Endothelial cell of umbilical vein (primary cell): ENCODE measurements around the gene ADARB2. TPM values are rescaled to one million over a fixed set of nuclear protein-coding genes. Genes with fewer than 3 reads are reported as not detected.

Source experiments
- BruUV-seq: library from RNA; stranded (reverse); fragments of 400-500 nt; replicated peaks from 2 replicates; lab custom pipeline; 2021; lab: Mats Ljungman, UMichigan
- CTCF ChIA-PET: fragments of 300-600, 350-600 bp; sonication (Branson Sonifier 250); formaldehyde crosslinking; loops from one replicate; lab custom pipeline; 2021; ENCODE audit warnings: antibody characterized with exemption, inconsistent platforms; lab: Charles Lee
- POLR2A ChIA-PET: fragments of 300-600, 350-600 bp; sonication (Branson Sonifier 250); formaldehyde crosslinking; loops from one replicate; lab custom pipeline; 2021; ENCODE audit warnings: antibody characterized with exemption, inconsistent platforms; lab: Charles Lee
- DNase-seq: peaks from one replicate; pipeline ENCODE4 v3.0.0-alpha.2; 2011; ENCODE audit warnings: low read depth, low spot score
- FAIRE-seq: peaks from 2 replicates; lab custom pipeline; 2011; peaks lifted over from hg19 to GRCh38; lab: Jason Lieb, UNC
- H2AFZ ChIP-seq: 2 replicates; pipeline ENCODE4 v1.6.0; 2012; ENCODE audit warnings: low read depth, low read length, control low read depth, inconsistent platforms
- H3K27ac ChIP-seq: 2 replicates; pipeline ENCODE4 v1.5.1; 2011; ENCODE audit warnings: low read depth, mild to moderate bottlenecking, control low read depth, low read length, moderate library complexity; ENCODE audit not compliant: insufficient read depth
- H3K27me3 ChIP-seq, 2 experiments: 2 replicates each; pipeline versions ENCODE4 v1.6.0 to v1.6.1; 2011; ENCODE audit warnings: low read length in 2 of 2, mixed read lengths in 1 of 2; ENCODE audit not compliant: control insufficient read depth in 2 of 2, insufficient read depth in 2 of 2
- H3K36me3 ChIP-seq, 2 experiments: 2 replicates in 1 of 2; 3 replicates in 1 of 2; pipeline ENCODE4 v1.5.1; 2011; ENCODE audit warnings: low read length in 2 of 2, mild to moderate bottlenecking in 1 of 2, moderate library complexity in 1 of 2; ENCODE audit not compliant: control insufficient read depth in 2 of 2, insufficient read depth in 2 of 2; ENCODE audit errors: extremely low read depth in 1 of 2
- H3K4me1 ChIP-seq: 3 replicates; pipeline ENCODE4 v1.5.1; 2011; ENCODE audit warnings: mild to moderate bottlenecking, low read length; ENCODE audit not compliant: control insufficient read depth, insufficient read depth; ENCODE audit errors: extremely low read depth
- H3K4me2 ChIP-seq: 2 replicates; pipeline ENCODE4 v1.6.1; 2011; ENCODE audit warnings: low read length, control low read depth, mixed read lengths; ENCODE audit not compliant: insufficient read depth
- H3K4me3 ChIP-seq, 3 experiments: fragments of 200-600 bp in 1 of 3; sonication (generic), shearing (Covaris generic) in 1 of 3; replicated peaks in 1 of 3; 2 replicates each; pipeline ENCODE4 v1.5.1; 2011 to 2016; ENCODE audit warnings: control low read depth in 3 of 3, low read length in 3 of 3, mild to moderate bottlenecking in 2 of 3, inconsistent platforms in 1 of 3, low read depth in 1 of 3, moderate library complexity in 1 of 3; ENCODE audit not compliant: insufficient read depth in 1 of 3
- H3K79me2 ChIP-seq: 2 replicates; pipeline ENCODE4 v1.6.0; 2012; ENCODE audit warnings: low read length, inconsistent platforms; ENCODE audit not compliant: control insufficient read depth, insufficient read depth
- H3K9ac ChIP-seq: replicated peaks from 2 replicates; pipeline ENCODE3; 2011; ENCODE audit warnings: low read length, control low read depth; ENCODE audit not compliant: insufficient read depth; ENCODE audit errors: extremely low read depth
- H3K9me1 ChIP-seq: replicated peaks from 3 replicates; pipeline ENCODE4 v1.6.0; 2011; ENCODE audit warnings: mild to moderate bottlenecking, low read length; ENCODE audit not compliant: control insufficient read depth, insufficient read depth; ENCODE audit errors: extremely low read depth
- H3K9me3 ChIP-seq: replicated peaks from 2 replicates; pipeline ENCODE4 v1.5.1; 2012; ENCODE audit warnings: low read length, inconsistent platforms; ENCODE audit not compliant: control insufficient read depth, insufficient read depth
- H4K20me1 ChIP-seq: replicated peaks from 2 replicates; pipeline ENCODE3; 2011; ENCODE audit warnings: mild to moderate bottlenecking, low read length; ENCODE audit not compliant: control insufficient read depth, insufficient read depth; ENCODE audit errors: extremely low read depth
- CTCF ChIP-seq, 2 donors: IDR thresholded peaks; 1 replicate in 1 of 2; 2 replicates in 1 of 2; pipeline ENCODE4 v1.5.1; 2011; ENCODE audit warnings: low read length in 2 of 2, mild to moderate bottlenecking in 2 of 2, moderate library complexity in 2 of 2, control low read depth in 1 of 2, inconsistent platforms in 1 of 2, low read depth in 1 of 2; ENCODE audit not compliant: insufficient read depth in 1 of 2; ENCODE audit errors: extremely low read depth in 1 of 2
- EZH2 ChIP-seq: IDR thresholded peaks from 2 replicates; pipeline ENCODE4 v1.6.1; 2012; ENCODE audit warnings: borderline replicate concordance, low read depth, mild to moderate bottlenecking, moderate library complexity, low read length, inconsistent platforms; ENCODE audit not compliant: severe bottlenecking
- FOS ChIP-seq: IDR thresholded peaks from 2 replicates; pipeline ENCODE4 v1.6.1; 2011; ENCODE audit warnings: mild to moderate bottlenecking, low read length, moderate library complexity, borderline replicate concordance; ENCODE audit not compliant: insufficient read depth
- GATA2 ChIP-seq: IDR thresholded peaks from 2 replicates; pipeline ENCODE4 v1.7.0; 2011; ENCODE audit warnings: low read depth, mild to moderate bottlenecking, moderate library complexity, mixed read lengths, low read length; ENCODE audit not compliant: insufficient read length, insufficient read depth
- JUN ChIP-seq: IDR thresholded peaks from 2 replicates; pipeline ENCODE4 v1.6.1; 2011; ENCODE audit warnings: borderline replicate concordance, low read depth; ENCODE audit not compliant: insufficient read length, insufficient read depth
- MAX ChIP-seq: IDR thresholded peaks from 2 replicates; pipeline ENCODE4 v1.6.1; 2011; ENCODE audit not compliant: insufficient read depth, insufficient read length
- MYC ChIP-seq: IDR thresholded peaks from one replicate; pipeline ENCODE4 v1.6.1; 2011; ENCODE audit warnings: mild to moderate bottlenecking, low read depth, low read length
- POLR2AphosphoS5 ChIP-seq: IDR thresholded peaks from 2 replicates; pipeline ENCODE4 v1.6.1; 2012; ENCODE audit warnings: low read depth, mild to moderate bottlenecking, control low read depth, low read length, moderate library complexity; ENCODE audit not compliant: insufficient read depth
- dilution Hi-C: fragments of 300-500 bp; cut with MboI; formaldehyde crosslinking; loops from one replicate; pipeline ENCODE4 v1.15.0; 2019; ENCODE audit warnings: low sequenced_read_pairs; ENCODE audit not compliant: extremely low pct_ligation_motif_present
- intact Hi-C: fragments of 100-400 bp; cut with micrococcal nuclease; formaldehyde crosslinking; loops from one replicate; pipeline ENCODE4 v1.10.0; 2022
- polyA plus RNA-seq, 4 experiments: library from polyadenylated mRNA; depleted of rRNA in 3 of 4; stranded (reverse) in 3 of 4; unstranded in 1 of 4; fragments of >200 nt; gene quantifications; 2 replicates each; pipeline versions ENCODE4 v1.2.1 to v1.2.3, GENCODE V29; 2011 to 2012; ENCODE audit warnings: missing spikeins in 1 of 4
- total RNA-seq: library from RNA; stranded (reverse); gene quantifications from 2 replicates; pipeline ENCODE4 v1.2.3, GENCODE V29; 2021

ADARB2 gene
- total and polyA plus RNA-seq, 2 donors (not counting 3 experiments of a cell fraction or from before 2014, with no cell fraction given), result not detected

GRCh38 chr10:1657479-1657878 lies 79.8 kb downstream of the ADARB2 start:
- dilution Hi-C loops, result no loop called here
- no peaks in the 10 kb centered on the region for H3K4me1 ChIP-seq
- H3K4me2 ChIP-seq, result no peak overlapping the region
- ChIA-PET POLR2A (no interaction called here), CTCF (no interaction called here)
- H3K9me3 ChIP-seq, result peaks cover 7% of the 10 kb centered on the region
- H3K27me3 ChIP-seq, result no peaks in the 10 kb centered on the region
- no peaks in the 10 kb centered on the region for H3K9me1 ChIP-seq
- no peak overlapping the region for H3K27ac ChIP-seq
- TF ChIP-seq POLR2AphosphoS5, result no peak
- no peak for TF ChIP-seq GATA2
- TF ChIP-seq MYC, result no peak
- TF ChIP-seq MAX, result no peak
- no peak for TF ChIP-seq JUN
- TF ChIP-seq FOS, result no peak
- TF ChIP-seq EZH2, result no peak
- TF ChIP-seq CTCF (IDR thresholded peaks at IDR 0.05; ENCODE audit: extremely low read depth in 1 of 2, insufficient read depth in 1 of 2, low read depth in 1 of 2, low read length in 2 of 2), result no peak
- DNase-seq, result no peak
- no peak overlapping the region for H2AFZ ChIP-seq
- intact Hi-C loops, result no loop called here
- H3K36me3 ChIP-seq, result no peaks in the 10 kb centered on the region
- no peak overlapping the region for H3K9ac ChIP-seq
- no TSS peak for BruUV-seq
- no peak overlapping the region for H3K4me3 ChIP-seq
- no peak for FAIRE-seq
- H3K79me2 ChIP-seq, result no peaks in the 10 kb centered on the region
- no peaks in the 10 kb centered on the region for H4K20me1 ChIP-seq
